Keratinocyte (primary cell): ENCODE results near the gene QSOX2. TPM values are rescaled to one million over a fixed set of nuclear protein-coding genes. Genes with fewer than 3 reads are reported as not detected.

Experiments
- DNase-seq: peaks from one replicate; pipeline ENCODE4 v3.0.0-alpha.2; 2011; ENCODE audit warnings: low read depth, missing footprints, low spot score
- FAIRE-seq: peaks from 2 replicates; lab custom pipeline; 2011; peaks lifted over from hg19 to GRCh38; lab: Jason Lieb, UNC
- H2AFZ ChIP-seq: 2 replicates; pipeline ENCODE4 v1.6.0; 2012; ENCODE audit warnings: low read length, control low read depth, inconsistent platforms; ENCODE audit not compliant: control insufficient read depth
- H3K27ac ChIP-seq: 2 replicates; pipeline ENCODE4 v1.5.1; 2011; ENCODE audit warnings: low read length; ENCODE audit not compliant: control insufficient read depth, insufficient read depth
- H3K27me3 ChIP-seq: 3 replicates; pipeline ENCODE4 v1.6.0; 2011; ENCODE audit warnings: low read length; ENCODE audit not compliant: control insufficient read depth, insufficient read depth; ENCODE audit errors: extremely low read depth
- H3K36me3 ChIP-seq, 2 experiments: 2 replicates in 1 of 2; 3 replicates in 1 of 2; pipeline ENCODE4 v1.5.1; 2011; ENCODE audit warnings: low read length in 2 of 2, mild to moderate bottlenecking in 1 of 2; ENCODE audit not compliant: control insufficient read depth in 2 of 2, insufficient read depth in 2 of 2; ENCODE audit errors: extremely low read depth in 1 of 2
- H3K4me1 ChIP-seq: 3 replicates; pipeline ENCODE4 v1.5.1; 2011; ENCODE audit warnings: low read length; ENCODE audit not compliant: control insufficient read depth, insufficient read depth; ENCODE audit errors: extremely low read depth
- H3K4me2 ChIP-seq: 3 replicates; pipeline ENCODE4 v1.6.0; 2011; ENCODE audit warnings: low read depth, low read length; ENCODE audit not compliant: control insufficient read depth, insufficient read depth; ENCODE audit errors: extremely low read depth
- H3K4me3 ChIP-seq, 3 experiments: fragments of 200-600 bp in 1 of 3; sonication (generic) in 1 of 3; 2 replicates in 2 of 3; 3 replicates in 1 of 3; pipeline ENCODE4 v1.5.1; 2011 to 2016; ENCODE audit warnings: low read length in 3 of 3, mild to moderate bottlenecking in 3 of 3, control low read depth in 2 of 3, inconsistent platforms in 1 of 3, low read depth in 1 of 3, mixed read lengths in 1 of 3, mixed run types in 1 of 3, moderate library complexity in 1 of 3; ENCODE audit not compliant: control insufficient read depth in 2 of 3, insufficient read depth in 2 of 3; ENCODE audit errors: extremely low read depth in 1 of 3
- H3K79me2 ChIP-seq: 2 replicates; pipeline ENCODE4 v1.6.0; 2012; ENCODE audit warnings: low read length; ENCODE audit not compliant: control insufficient read depth, insufficient read depth
- H3K9ac ChIP-seq: 3 replicates; pipeline ENCODE4 v1.6.0; 2011; ENCODE audit warnings: low read length; ENCODE audit not compliant: control insufficient read depth, insufficient read depth; ENCODE audit errors: extremely low read depth
- H3K9me1 ChIP-seq: 3 replicates; pipeline ENCODE4 v1.6.0; 2011; ENCODE audit warnings: low read length; ENCODE audit not compliant: control insufficient read depth, insufficient read depth; ENCODE audit errors: extremely low read depth
- H3K9me3 ChIP-seq: 2 replicates; pipeline ENCODE4 v1.5.1; 2012; ENCODE audit warnings: low read depth, low read length; ENCODE audit not compliant: control insufficient read depth
- H4K20me1 ChIP-seq: 3 replicates; pipeline ENCODE4 v1.6.0; 2011; ENCODE audit warnings: low read length; ENCODE audit not compliant: control insufficient read depth, insufficient read depth; ENCODE audit errors: extremely low read depth
- CTCF ChIP-seq, 3 experiments: IDR thresholded peaks in 1 of 3; conservative IDR thresholded peaks in 1 of 3; optimal IDR thresholded peaks in 1 of 3; 2 replicates in 2 of 3; 3 replicates in 1 of 3; pipeline versions ENCODE3 to v1.5.1; 2011; ENCODE audit warnings: low read length in 3 of 3, mild to moderate bottlenecking in 3 of 3, moderate library complexity in 2 of 3, control low read depth in 1 of 3, inconsistent platforms in 1 of 3; ENCODE audit not compliant: insufficient read depth in 2 of 3; ENCODE audit errors: extremely low read depth in 1 of 3
- EZH2 ChIP-seq: IDR thresholded peaks from one replicate; pipeline ENCODE4 v1.6.1; 2012; ENCODE audit warnings: inconsistent platforms, mild to moderate bottlenecking, low read length, moderate library complexity
- dilution Hi-C: fragments of 300-500 bp; cut with MboI; formaldehyde crosslinking; loops from one replicate; pipeline ENCODE4 v1.7.0; 2020; ENCODE audit warnings: low sequenced_read_pairs; ENCODE audit not compliant: extremely low pct_ligation_motif_present
- polyA plus RNA-seq, 5 experiments: library from polyadenylated mRNA; depleted of rRNA in 3 of 5; stranded (reverse) in 3 of 5; stranded (forward) in 1 of 5; unstranded in 1 of 5; fragments of >200 nt; gene quantifications; 1 replicate in 1 of 5; 2 replicates in 3 of 5; 3 replicates in 1 of 5; pipeline versions ENCODE4 v1.2.1 to v1.2.3, GENCODE V29; 2011 to 2012; ENCODE audit warnings: missing spikeins in 2 of 5, low read depth in 1 of 5, low replicate concordance in 1 of 5

The QSOX2 gene
- polyA plus RNA-seq, 1 donor (not counting 4 experiments of a cell fraction or from before 2014, with no cell fraction given): 11.9 TPM

DNA sequence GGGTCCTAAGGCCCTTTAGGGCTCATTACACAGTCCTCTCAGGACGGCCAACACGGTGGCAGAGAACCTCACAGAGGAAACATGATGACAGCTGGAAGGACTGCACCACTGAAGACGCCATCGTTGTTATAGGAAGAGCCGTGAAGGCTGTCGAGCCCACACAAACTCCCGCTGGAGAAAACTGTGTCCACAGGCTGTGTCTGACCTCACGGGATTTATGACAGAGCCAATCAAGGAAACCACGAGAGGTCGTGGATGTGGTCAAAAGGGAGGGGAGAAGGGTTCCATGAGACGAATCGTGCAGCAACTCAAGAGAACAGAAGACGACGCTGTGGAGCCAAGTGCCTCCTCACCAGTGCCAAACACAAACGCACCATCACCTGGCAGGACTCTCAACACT, 12.2 kb downstream of the QSOX2 start:
- Histone ChIP-seq H3K36me3 (peaks cover 3 to 7% of the 10 kb centered on the region in 2 experiments), H3K4me1 (peaks cover 12% of the 10 kb centered on the region), H3K9me1 (peaks cover 4% of the 10 kb centered on the region), H4K20me1 (peaks cover 14% of the 10 kb centered on the region), H3K27me3 (no peaks in the 10 kb centered on the region), H3K4me3 (no peak overlapping the region), H3K27ac (no peak overlapping the region), H3K9ac (no peak overlapping the region), H3K79me2 (peaks cover 6% of the 10 kb centered on the region), H3K4me2 (no peak overlapping the region), H2AFZ (no peak overlapping the region), H3K9me3 (no peaks in the 10 kb centered on the region)
- dilution Hi-C loops: no loop called here
- TF ChIP-seq EZH2 (no peak), CTCF (optimal IDR thresholded peaks at IDR 0.05 in 1 of 3, IDR thresholded peaks at IDR 0.05 in 1 of 3, conservative IDR thresholded peaks at IDR 0.05 in 1 of 3; ENCODE audit: extremely low read depth in 1 of 3, insufficient read depth in 2 of 3, low read length in 3 of 3) (no peak)
- FAIRE-seq: no peak
- DNase-seq: no peak

- no peak overlapping the region for H3K9ac ChIP-seq
- peaks cover 3 to 7% of the 10 kb centered on the region in 2 experiments for H3K36me3 ChIP-seq
- no peaks in the 10 kb centered on the region for H3K27me3 ChIP-seq
- H3K9me3 ChIP-seq: no peaks in the 10 kb centered on the region
- H3K79me2 ChIP-seq: peaks cover 3% of the 10 kb centered on the region
- no peak for TF ChIP-seq CTCF (optimal IDR thresholded peaks at IDR 0.05 in 1 of 3, IDR thresholded peaks at IDR 0.05 in 1 of 3, conservative IDR thresholded peaks at IDR 0.05 in 1 of 3; ENCODE audit: extremely low read depth in 1 of 3, insufficient read depth in 2 of 3, low read length in 3 of 3)
- no peak for TF ChIP-seq EZH2
- FAIRE-seq (no peak), DNase-seq (no peak)
- dilution Hi-C loops: no loop called here
- no peak overlapping the region for H3K4me2 ChIP-seq
- H3K4me1 ChIP-seq: peaks cover 12% of the 10 kb centered on the region
- peaks cover 9% of the 10 kb centered on the region for H4K20me1 ChIP-seq
- H2AFZ ChIP-seq: no peak overlapping the region
- H3K4me3 ChIP-seq: no peak overlapping the region
- H3K27ac ChIP-seq: no peak overlapping the region
- H3K9me1 ChIP-seq: peaks cover 4% of the 10 kb centered on the region
Observed at GRCh38 chr9:136232969-136233368, 12.6 kb downstream of the QSOX2 start.
